ENCODE results near the gene CCDC179. TPM values are rescaled to one million over a fixed set of nuclear protein-coding genes. Genes with fewer than 3 reads are reported as not detected.

Gene CCDC179
- total RNA-seq (2022; extraction: Qiagen RNA extraction): not detected in 5 replicates

GRCh38 chr11:22860241-22860640 lies at the start of gene CCDC179:
Gene CCDC179, minus strand, starts transcription at chr11:22860474. Its CDS starts 53 bp downstream, at chr11:22860421.

GRCh38 chr11:22829231-22830081 lies 30.8 kb downstream of the CCDC179 start, which contains the start of gene SVIP:
Gene SVIP, minus strand, starts transcription at chr11:22829801. Its CDS starts 53 bp downstream, at chr11:22829748.

Other genes with a start within 250 kb of the CCDC179 start
- 6.0 to 7.4 TPM (median 6.9 TPM) in 5 replicates for gene FANCF, start 234.7 kb downstream of the CCDC179 start, total RNA-seq (2022; extraction: Qiagen RNA extraction)
- 0.67 to 1.1 TPM (median 0.86 TPM) in 5 replicates for gene GAS2, start 193.9 kb downstream of the CCDC179 start, total RNA-seq (2022; extraction: Qiagen RNA extraction)
- gene SVIP, start 30.7 kb downstream of the CCDC179 start, total RNA-seq (2022; extraction: Qiagen RNA extraction): 9.2 to 14.0 TPM (median 11.3 TPM) in 5 replicates

All from A549 treated with dexamethasone at 1 μM for 4 hours (cell line).